Ammon's horn (tissue), 1 donor: Measurements from ENCODE around the gene ATP9A.
"Not testable (repeated sequence)": the region's sequence is repeated elsewhere in the genome, so short reads cannot be mapped to it uniquely, and the experiment has no call there.

Experiments used
- DNase-seq: peaks from one replicate; pipeline ENCODE4 v3.0.0-alpha.2; 2016; ENCODE audit warnings: low spot score

Gene ATP9A

GRCh38 chr20:51573576-51574243 lies 194.5 kb downstream of the ATP9A start:
- no peak for DNase-seq

GRCh38 chr20:51571460-51571794 lies 196.8 kb downstream of the ATP9A start:
- no peak for DNase-seq

GRCh38 chr20:51570739-51571459 lies 197.3 kb downstream of the ATP9A start:
- DNase-seq: no peak

- DNase-seq: no peak
These were observed 198.1 kb downstream of the ATP9A start for GRCh38 chr20:51569815-51570738.

- DNase-seq: not testable (repeated sequence)
These were observed 199.7 kb downstream of the ATP9A start for GRCh38 chr20:51568533-51568932.

- no peak for DNase-seq
These were observed 200.6 kb downstream of the ATP9A start for GRCh38 chr20:51567622-51568021.

- no peak for DNase-seq
These were observed 201.6 kb downstream of the ATP9A start for GRCh38 chr20:51566594-51566993.

GRCh38 chr20:51565298-51566144 lies 202.7 kb downstream of the ATP9A start:
- no peak for DNase-seq

GRCh38 chr20:51563486-51564332 lies 204.5 kb downstream of the ATP9A start:
- DNase-seq: no peak

- no peak for DNase-seq
These were observed 205.1 kb downstream of the ATP9A start for GRCh38 chr20:51563174-51563485.

- DNase-seq: peak; percentile 74
These were observed 205.6 kb downstream of the ATP9A start for GRCh38 chr20:51562332-51563173.

- no peak for DNase-seq
These were observed 206.2 kb downstream of the ATP9A start for GRCh38 chr20:51562027-51562331.

GRCh38 chr20:51560550-51561307 lies 207.5 kb downstream of the ATP9A start:
- no peak for DNase-seq

GRCh38 chr20:51560042-51560441 lies 208.1 kb downstream of the ATP9A start:
- DNase-seq: no peak

GRCh38 chr20:51554538-51555165 lies 213.5 kb downstream of the ATP9A start:
- no peak for DNase-seq

- DNase-seq: no peak
These were observed 214.2 kb downstream of the ATP9A start for GRCh38 chr20:51553897-51554486.

- no peak for DNase-seq
These were observed 217.0 kb downstream of the ATP9A start for GRCh38 chr20:51551186-51551585.

GRCh38 chr20:51549474-51549873 lies 218.7 kb downstream of the ATP9A start:
- DNase-seq: no peak

- no peak for DNase-seq
These were observed 220.2 kb downstream of the ATP9A start for GRCh38 chr20:51547951-51548350.
